Activated CD4-positive, CD25-positive, alpha-beta regulatory T cell treated with anti-CD3 and anti-CD28 coated beads, Interleukin-2, amount 50 U/mL, for 72 hours (primary cell): ENCODE data around the gene CPSF2.

Experiments
- DNase-seq: peaks from one replicate; pipeline ENCODE4 v3.0.0; 2021

The CPSF2 gene

DNA sequence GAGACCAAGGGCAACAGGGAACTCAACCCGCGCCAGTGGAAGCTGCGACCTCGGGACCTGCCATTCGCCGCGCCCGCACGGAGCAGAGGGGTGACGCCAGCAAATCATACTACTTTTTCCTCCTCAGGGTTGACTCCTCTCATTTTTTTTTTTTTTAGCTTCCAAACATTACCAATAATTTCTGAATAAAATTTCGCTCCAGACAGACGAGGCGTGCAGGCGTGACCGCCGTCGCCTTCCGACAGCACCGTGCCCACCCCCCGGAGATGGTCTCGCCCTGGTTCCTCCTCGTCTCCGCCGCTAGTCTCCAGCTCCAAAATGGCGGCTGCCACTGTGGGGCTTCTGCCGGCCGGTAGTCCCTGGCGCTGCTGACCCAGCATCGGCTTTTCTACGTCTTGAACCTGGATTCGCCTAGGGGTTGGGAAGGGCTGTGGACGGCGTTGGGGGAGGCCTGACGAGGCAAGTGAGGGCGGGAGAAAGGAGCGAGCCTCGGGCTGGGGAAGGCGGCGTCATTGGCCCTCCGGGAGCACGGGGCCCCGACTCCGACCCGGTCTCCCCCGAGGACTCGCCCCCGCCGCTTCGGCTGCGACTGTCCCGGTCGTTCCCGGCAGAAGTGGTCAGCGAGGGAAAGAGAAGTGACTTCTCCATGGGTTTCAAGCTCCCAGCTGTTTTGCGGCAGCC, at the start of gene CPSF2, which contains the start of gene NDUFB1:
Gene CPSF2 (plus strand): TSS at position 300 of the 681 bp plus-strand sequence. CDS start 9,016 bp downstream, outside the sequence.
Gene NDUFB1 (minus strand): TSS at position 37 of the 681 bp plus-strand sequence. CDS start 4,069 bp downstream, outside the sequence.
- DNase-seq: peak; percentile 89

DNA sequence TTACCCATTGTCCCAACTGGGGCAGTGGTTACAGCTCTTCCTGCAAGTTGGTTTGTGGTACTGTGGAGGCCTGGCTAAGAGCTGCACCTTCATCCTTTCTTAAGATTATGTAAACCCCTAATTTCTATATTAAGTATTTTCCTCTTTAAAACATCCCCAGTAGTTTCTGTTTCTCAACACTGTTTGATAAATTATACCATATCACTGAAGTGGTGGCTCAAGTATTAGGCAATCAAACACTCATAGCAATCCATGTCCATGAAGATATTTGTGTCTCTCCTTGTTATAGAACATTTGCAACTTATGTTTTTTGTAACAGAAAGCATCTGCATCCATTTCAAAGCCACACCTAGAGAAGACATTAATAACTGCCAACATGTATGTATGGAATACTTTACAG, 47.2 kb upstream of the CPSF2 start:
- DNase-seq: no peak

GRCh38 chr14:92088494-92088893, 33.3 kb upstream of the CPSF2 start:
- no peak for DNase-seq

DNA sequence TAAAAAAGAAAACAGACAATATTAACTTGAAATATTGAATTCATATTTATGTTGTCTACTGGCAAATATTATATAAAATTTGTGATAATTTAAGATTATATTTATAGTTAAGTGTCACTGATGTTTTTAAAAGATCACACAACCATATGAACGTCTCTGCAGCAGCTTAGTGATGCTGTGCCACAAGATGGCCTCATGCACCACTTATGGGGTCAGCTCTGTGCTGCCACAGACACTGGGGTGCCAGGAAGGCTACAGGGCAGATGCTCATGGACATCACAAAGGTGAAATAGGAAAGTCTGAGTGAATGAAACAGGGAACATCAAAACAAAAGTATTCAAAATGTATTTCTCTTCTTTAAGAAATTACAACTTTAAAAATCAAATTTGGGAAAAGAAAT, 28.4 kb upstream of the CPSF2 start:
- DNase-seq: no peak

- DNase-seq: no peak
Observed at GRCh38 chr14:92099802-92100201, 22.0 kb upstream of the CPSF2 start.

DNA sequence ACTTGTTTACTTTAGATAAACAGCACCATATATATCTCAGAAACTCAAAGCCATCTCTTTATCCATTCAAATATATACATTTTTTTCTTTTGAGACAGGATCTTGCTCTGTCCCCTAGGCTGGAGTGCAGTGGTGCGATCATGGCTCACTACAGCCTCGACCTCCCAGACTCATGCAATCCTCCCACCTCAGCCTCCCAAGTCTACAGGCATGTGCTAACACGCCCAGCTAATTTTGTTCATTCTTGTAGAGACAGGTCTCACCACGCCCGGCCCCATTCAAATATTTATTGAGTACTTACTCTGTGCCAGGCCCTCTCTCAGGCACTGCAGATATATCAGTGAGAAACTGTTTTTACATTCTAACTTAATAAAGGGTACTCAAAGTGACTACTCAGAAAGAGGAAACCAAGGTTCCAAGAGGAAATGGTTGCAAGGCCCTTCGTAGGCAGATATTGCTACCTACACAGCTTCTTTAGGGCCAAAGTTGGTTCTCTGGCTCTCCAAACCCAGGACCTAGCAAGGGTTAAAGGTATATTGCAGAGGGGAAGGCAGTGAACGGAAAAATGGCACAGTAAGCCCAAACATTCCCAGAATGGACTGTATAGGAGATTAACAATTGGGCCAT, 18.3 kb upstream of the CPSF2 start:
- DNase-seq: no peak

- DNase-seq: no peak
Observed at GRCh38 chr14:92105073-92105892, 16.5 kb upstream of the CPSF2 start.

DNA sequence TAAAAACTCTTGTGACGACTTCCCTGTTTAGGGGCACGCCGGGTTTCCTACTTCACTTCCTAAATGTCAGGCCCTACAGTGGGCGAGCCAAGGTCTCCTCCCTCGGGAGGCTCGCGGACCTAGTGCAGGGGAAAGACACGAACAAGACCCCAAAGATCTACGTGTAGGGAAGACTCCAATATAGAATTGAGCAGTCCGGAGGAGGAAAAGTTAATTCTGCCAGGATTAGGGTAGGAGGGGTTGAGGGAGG, 16.0 kb upstream of the CPSF2 start:
- no peak for DNase-seq

- DNase-seq: peak; percentile 91
Observed at GRCh38 chr14:92106143-92106926, 15.4 kb upstream of the CPSF2 start, which contains the start of gene ATXN3. Gene ATXN3, minus strand, starts transcription at chr14:92106582. Its CDS starts 30 bp downstream, at chr14:92106552.

DNA sequence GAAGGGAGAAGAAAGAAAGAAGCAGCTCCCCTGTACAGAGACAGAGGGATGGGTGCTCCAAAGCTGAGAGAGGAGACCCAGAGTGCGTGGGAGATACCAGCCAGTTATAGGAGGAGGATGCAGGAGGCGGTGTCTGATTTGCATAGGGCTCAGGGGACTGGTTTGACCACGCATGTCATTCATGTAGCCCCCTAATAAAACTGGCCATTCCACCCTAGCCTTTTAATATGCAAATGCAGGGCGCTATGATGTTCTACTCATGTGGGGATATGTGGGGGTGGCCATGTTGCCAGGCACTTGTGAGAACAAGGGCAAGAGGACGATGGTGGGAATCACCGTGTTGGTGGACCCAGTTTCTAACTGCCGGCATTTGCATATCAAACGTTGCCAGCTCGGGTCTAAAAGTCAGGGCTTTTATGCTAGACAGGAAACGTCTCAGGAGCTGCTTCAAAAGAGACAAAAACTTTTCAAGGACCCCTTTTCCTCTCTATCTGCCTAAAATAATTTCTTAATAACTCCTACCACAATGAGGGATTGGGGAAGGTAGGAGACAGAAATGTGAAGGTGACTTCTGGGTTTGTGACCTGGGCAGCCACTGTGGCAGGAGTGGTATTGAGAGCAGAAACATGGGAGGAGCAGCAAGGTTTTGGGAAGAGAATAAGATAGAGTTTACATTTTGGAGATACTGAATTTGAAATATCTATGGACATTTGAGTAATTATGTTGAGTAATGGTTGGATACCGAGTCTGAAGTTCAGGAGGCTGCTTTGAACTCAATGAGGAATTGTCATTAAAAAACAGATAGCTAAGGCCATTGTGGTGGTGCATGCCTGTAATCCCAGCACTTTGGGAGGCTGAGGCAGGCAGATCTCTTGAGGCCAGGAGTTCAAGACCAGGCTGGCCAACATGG, 13.2 kb upstream of the CPSF2 start:
- no peak for DNase-seq

DNA sequence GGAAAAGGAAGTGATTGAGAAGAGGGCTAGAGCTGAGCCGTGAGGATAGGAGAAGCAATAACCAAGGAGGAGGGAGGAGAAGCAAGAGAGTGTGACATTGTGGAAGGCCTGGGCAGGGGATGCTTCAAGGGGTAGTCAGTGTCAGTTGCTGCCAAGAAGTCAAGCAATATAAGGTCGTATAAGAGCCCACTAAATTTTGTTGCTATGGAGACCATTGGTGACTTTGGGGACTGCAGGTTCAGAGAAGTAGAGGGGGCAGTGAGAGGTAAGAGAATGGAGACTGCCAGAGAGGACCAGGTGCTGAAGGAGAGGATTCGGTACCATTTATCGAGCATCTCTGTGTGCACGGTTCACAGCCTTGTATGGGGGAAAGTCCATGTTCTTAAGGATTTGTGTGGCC, 12.3 kb upstream of the CPSF2 start:
- DNase-seq: no peak

GRCh38 chr14:92121207-92121669, 531 bp upstream of the CPSF2 start:
- no peak for DNase-seq

DNA sequence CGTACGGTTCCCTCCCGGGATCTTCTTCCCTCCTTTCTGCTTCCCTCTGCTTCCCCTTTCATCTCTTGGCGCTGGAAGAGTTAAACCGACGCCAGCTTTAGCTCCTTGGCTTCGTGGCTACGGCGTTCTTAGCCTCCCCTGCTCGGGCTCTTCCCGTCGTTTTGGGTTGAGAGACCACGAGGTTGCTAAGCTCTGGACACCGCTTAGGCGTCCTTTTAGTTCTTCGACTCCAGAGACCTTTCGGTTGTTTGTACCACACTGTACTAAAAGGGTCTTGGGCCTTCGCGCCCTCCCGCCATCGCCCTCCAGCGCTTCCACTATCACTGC, 545 bp downstream of the CPSF2 start:
- DNase-seq: no peak

GRCh38 chr14:92122761-92123160, 992 bp downstream of the CPSF2 start:
- no peak for DNase-seq

DNA sequence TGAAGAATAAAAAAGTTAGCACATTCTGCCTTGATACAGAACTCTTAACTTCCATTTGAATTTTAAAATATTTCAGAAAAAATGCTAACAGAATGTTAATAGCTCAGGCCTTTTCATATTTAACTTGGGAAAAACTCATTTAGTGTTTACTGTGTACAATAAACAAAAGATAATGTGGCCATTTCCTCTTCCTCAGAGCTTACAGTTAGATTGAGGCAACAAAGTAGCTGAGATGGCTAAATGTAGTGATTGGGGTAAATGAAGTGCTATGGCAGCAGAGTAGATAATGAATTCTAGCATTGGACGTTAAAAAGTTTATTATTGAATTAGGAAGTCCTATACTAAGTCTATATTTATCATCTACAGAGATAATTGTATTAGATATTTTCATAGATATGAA, 12.7 kb downstream of the CPSF2 start:
- no peak for DNase-seq

DNA sequence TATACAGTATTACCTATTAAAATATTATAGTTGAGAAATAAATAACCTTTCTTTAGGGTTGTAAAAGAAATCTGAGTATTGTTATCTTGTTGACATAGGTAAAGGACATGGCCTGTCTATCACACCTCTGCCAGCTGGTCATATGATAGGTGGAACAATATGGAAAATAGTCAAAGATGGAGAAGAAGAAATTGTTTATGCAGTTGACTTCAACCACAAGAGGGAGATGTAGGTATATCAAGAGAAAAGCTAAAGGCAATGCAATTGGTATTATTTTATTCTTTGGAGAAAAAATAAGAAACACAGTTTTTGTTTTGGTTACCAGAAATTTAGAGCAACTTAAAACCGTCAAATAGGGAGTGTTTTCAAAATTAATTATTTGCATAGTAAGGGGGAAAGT, 13.5 kb downstream of the CPSF2 start:
- no peak for DNase-seq

DNA sequence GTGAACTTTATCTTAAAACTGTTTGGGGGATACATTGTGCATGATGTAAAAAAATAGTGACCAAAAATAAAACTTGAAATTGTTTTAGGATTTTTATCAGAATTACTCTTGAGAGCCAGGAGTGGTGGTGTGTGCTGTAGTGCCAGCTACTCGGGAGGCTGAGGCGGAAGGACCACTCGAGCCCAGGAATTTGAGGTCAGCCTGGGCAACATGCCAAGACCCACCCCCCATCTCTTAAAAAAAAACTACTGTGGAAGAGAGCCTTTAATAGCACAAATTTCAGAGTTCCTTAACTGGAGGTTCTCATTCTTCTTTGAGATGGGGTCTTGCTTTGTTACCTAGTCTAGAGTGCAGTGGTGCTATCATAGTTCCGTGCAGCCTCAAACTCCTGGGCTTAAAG, 21.5 kb downstream of the CPSF2 start:
- no peak for DNase-seq

DNA sequence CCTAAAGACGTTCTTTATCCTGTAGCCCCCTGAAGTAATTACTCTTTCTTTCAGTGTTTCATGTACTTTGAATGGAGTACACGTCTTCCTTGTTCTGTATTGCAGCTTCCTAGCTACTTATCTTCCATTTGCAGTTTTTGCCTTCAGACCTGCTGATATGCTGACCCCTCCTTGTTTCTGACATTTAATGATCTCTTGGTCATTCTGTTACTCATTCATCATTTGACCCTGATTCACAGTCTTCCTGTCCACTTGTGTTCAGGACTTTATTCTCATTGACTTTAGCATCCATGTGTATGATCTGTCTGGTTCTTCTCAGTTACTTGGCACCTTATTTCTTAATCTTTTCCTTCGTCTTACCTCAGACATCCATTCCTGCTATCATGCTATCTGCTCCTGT, 22.2 kb downstream of the CPSF2 start:
- no peak for DNase-seq

DNA sequence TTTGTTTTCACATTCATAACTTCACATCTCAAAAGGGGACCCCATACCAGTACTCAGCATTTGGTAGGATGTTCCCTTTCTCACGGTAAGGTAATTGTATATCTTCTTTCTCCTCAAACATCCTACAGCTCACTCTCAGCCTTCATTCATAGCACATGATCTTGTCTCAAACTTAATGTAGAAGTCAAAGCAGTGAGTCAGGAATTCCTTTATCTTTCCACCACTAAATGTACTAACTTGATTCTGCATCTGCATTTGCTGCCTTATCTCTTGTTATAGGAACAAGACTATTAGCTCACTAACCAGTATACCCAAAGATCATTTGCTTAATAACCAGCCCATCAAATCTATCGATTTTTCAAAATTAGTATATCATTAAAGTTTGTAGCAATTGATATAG, 22.9 kb downstream of the CPSF2 start:
- no peak for DNase-seq

DNA sequence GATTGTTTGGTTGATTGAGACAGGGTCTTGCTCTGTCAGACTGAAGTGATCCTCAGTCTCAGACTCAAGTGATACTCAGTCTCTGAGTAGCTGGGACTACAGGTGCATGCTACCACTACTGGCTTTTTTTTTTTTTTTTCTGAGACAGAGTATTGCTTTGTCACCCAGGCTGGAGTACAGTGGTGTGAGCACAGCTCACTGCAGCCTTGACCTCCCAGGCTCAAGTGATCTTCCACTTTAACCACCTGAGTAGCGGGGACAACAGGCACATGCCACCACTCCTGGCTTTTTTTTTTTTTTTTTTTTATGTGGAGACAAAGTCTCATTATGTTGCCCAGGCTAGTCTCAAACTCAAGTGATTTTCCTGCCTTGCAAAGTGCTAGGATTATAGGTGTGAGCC, 31.8 kb downstream of the CPSF2 start:
- DNase-seq: no peak

GRCh38 chr14:92154283-92154942, 32.6 kb downstream of the CPSF2 start:
- no peak for DNase-seq

DNA sequence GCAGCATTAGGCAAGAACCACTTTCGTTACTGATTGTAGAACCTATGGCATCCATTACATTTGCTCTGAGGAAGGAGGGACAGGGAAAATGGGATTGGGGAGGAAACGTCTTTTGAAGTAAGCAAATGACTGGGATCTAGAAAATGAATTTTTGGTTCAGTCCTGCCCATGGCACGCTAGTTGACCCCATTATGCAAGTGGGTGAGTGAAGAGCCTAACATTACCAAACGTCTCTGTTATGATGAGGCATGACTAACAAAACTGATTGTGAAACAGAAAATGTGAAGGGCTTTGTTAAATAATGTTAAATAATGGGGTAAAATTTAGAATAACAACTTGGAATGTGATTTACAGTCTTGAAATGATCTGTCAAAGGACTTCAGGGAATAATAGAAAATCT, 38.9 kb downstream of the CPSF2 start:
- DNase-seq: no peak
